Smooth muscle cell (in vitro differentiated cells): Measurements from ENCODE around the gene DGKQ. TPM values are rescaled to one million over a fixed set of nuclear protein-coding genes. Genes with fewer than 3 reads are reported as not detected.

ENCODE experiments used
- DNase-seq: peaks from one replicate; lab custom pipeline; 2025; ENCODE audit not compliant: unreplicated experiment; lab: John Stamatoyannopoulos, UW
- H2AFZ ChIP-seq: fragments of 200-600 bp; sonication (generic); 2 replicates; pipeline ENCODE4 v1.6.0; 2016; ENCODE audit warnings: antibody characterized with exemption, low read depth, mild to moderate bottlenecking
- H3F3A ChIP-seq: fragments of 200-600 bp; sonication (generic); 2 replicates; pipeline ENCODE4 v1.6.0; 2017; ENCODE audit warnings: antibody characterized with exemption, low read depth
- H3K27ac ChIP-seq: fragments of 200-600 bp; sonication (generic); 2 replicates; pipeline ENCODE4 v1.5.1; 2016; ENCODE audit warnings: low read depth, mild to moderate bottlenecking
- H3K27me3 ChIP-seq: fragments of 200-600 bp; sonication (generic); 2 replicates; pipeline ENCODE4 v1.6.1; 2016; ENCODE audit warnings: low read depth, mild to moderate bottlenecking
- H3K36me3 ChIP-seq: fragments of 200-600 bp; sonication (generic); 2 replicates; pipeline ENCODE4 v1.5.1; 2016; ENCODE audit warnings: low read depth
- H3K4me1 ChIP-seq: fragments of 200-600 bp; sonication (generic); 2 replicates; pipeline ENCODE4 v1.5.1; 2016; ENCODE audit warnings: low read depth
- H3K4me2 ChIP-seq: fragments of 200-600 bp; sonication (generic); 2 replicates; pipeline ENCODE4 v1.6.0; 2016; ENCODE audit warnings: mild to moderate bottlenecking
- H3K4me3 ChIP-seq: fragments of 200-600 bp; sonication (generic); 2 replicates; pipeline ENCODE4 v1.5.1; 2016; ENCODE audit warnings: mild to moderate bottlenecking
- H3K79me2 ChIP-seq: fragments of 200-600 bp; sonication (generic); 2 replicates; pipeline ENCODE4 v1.6.0; 2016; ENCODE audit warnings: low read depth, mild to moderate bottlenecking
- H3K9ac ChIP-seq: fragments of 200-600 bp; sonication (generic); 2 replicates; pipeline ENCODE4 v1.6.0; 2016; ENCODE audit warnings: low read depth
- H3K9me3 ChIP-seq: fragments of 200-600 bp; sonication (generic); replicated peaks from 2 replicates; pipeline ENCODE4 v1.5.1; 2016; ENCODE audit warnings: low read depth
- H4K20me1 ChIP-seq: fragments of 200-600 bp; sonication (generic); 2 replicates; pipeline ENCODE4 v1.6.0; 2016; ENCODE audit warnings: low read depth
- WGBS: methylation state at CpG from one replicate; pipeline ENCODE4 v1.1.7; 2016; ENCODE audit warnings: low lambda C conversion rate; 5-methylcytosine and 5-hydroxymethylcytosine counted together
- polyA plus RNA-seq: library from polyadenylated mRNA; unstranded; fragments of >200 nt; fragmentation: Nextera tagmentation; extraction: Ambion mirVana; gene quantifications from 2 replicates; pipeline ENCODE4 v1.2.1, GENCODE V29; 2016
- total RNA-seq: library from RNA; depleted of rRNA; stranded (reverse); fragments of >200 nt; gene quantifications from 2 replicates; pipeline ENCODE4 v1.2.3, GENCODE V29; 2014
- TF ChIP-seq, protein P1 (sequence below): fragments of 200-600 bp; sonication (generic); IDR thresholded peaks from 2 replicates; pipeline ENCODE4 v1.5.1; 2017; ENCODE audit warnings: borderline replicate concordance, mild to moderate bottlenecking, antibody characterized with exemption; ENCODE audit not compliant: insufficient read depth, poor library complexity, severe bottlenecking

Gene DGKQ
- total and polyA plus RNA-seq, 2 experiments from 2014 or later: 4.2 to 16.2 TPM

DNA sequence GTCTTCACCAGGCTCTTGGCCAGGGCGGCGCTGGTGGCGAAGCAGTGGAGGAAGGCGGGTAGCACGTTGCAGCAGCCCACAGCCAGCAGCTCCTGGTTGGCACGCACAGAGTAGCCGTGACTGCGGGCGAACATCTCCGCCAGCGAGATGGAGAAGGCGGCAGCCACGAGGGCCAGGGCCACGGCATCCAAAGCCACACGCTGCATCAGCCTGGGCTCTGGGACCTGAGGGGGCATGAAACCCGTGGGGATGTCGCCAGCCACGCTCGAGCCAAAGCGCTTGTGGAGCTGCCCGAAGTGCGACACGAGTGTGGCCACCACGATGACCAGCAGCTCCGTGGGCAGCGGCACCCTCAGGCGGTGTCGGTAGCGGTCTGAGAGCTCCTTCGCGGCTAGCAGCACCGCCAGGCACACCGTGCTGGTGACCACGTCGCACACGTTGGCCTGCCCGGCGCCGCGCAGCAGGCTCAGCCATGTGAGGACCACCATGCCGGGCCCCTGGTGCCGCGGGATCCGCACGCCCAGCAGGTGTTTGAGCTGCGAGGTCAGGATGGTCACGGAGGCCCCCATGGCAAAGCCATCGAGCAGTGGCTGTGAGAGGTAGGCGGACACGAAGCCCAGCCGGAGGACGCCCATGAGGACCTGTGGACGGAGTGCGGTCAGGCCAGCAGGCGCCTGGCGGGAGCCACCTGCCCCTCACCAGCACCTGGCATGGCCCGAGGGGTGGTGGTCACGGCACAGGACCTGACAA is 16.5 kb upstream of the DGKQ start:
- no peaks in the 10 kb centered on the region for H3K36me3 ChIP-seq
- H3K79me2 ChIP-seq: no peaks in the 10 kb centered on the region
- no peak for DNase-seq

DNA sequence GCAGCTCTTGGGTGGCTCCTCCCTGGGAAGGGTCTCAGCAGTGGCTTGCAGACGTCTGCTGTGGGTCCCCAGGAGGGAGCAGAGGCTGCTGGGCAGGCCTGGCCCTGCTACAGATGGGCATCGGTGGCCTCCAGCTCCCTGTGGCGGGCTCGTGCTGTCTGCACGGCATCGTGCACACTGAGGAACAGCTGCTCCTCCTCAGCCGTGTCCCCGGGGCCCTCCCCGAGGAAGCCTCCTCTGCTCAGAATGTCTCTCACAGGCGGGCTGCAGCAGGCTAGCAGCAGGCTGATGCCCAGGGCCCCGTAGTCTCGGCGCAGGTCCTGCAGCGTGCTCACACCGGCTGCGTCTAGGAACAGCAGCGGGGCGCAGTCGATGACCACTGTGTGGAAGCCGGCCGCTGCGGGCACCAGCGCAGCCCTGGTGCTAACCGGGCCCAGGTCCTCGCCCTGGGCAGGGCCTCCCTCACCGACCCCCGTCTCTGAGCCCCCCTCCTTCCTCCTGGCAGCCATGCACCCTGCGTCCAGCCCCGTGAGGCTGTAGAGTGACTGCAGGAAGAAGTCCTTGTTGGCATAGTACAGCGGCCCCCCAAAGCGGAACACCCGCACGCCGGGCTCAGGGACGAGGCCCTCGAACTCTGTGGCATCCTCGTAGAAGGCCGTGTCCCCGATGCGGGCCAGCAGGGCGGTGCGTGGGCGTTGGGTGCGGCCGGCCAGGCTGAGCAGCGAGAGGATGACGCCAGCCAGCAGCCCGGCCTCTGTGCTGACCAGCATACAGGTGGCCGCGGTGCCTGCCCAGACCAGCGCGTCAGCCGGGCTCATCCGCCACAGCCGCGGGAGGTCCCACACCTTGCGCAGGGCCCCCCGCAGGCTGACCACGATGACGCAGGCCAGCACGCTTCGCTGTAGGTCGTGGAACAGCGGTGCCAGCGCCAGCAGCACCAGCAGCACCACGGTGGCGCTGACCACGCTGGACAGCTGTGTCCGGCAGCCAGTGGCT is 15.7 kb upstream of the DGKQ start:
- TF ChIP-seq, protein P1, sequence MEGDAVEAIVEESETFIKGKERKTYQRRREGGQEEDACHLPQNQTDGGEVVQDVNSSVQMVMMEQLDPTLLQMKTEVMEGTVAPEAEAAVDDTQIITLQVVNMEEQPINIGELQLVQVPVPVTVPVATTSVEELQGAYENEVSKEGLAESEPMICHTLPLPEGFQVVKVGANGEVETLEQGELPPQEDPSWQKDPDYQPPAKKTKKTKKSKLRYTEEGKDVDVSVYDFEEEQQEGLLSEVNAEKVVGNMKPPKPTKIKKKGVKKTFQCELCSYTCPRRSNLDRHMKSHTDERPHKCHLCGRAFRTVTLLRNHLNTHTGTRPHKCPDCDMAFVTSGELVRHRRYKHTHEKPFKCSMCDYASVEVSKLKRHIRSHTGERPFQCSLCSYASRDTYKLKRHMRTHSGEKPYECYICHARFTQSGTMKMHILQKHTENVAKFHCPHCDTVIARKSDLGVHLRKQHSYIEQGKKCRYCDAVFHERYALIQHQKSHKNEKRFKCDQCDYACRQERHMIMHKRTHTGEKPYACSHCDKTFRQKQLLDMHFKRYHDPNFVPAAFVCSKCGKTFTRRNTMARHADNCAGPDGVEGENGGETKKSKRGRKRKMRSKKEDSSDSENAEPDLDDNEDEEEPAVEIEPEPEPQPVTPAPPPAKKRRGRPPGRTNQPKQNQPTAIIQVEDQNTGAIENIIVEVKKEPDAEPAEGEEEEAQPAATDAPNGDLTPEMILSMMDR: no peak
- H3K4me3 ChIP-seq: no peak overlapping the region
- WGBS: 93% methylated on average over 62 of the region's 69 CpGs

More for the DNA sequence above, 16.5 kb upstream of the DGKQ start:
- H3K4me2 ChIP-seq: no peak overlapping the region
- no peaks in the 10 kb centered on the region for H3K27me3 ChIP-seq
- H3F3A ChIP-seq: no peaks in the 10 kb centered on the region
- peaks cover 14% of the 10 kb centered on the region for H3K4me1 ChIP-seq
- TF ChIP-seq, protein P1: no peak
- H3K9me3 ChIP-seq: no peaks in the 10 kb centered on the region
- H4K20me1 ChIP-seq: no peaks in the 10 kb centered on the region
- no peak overlapping the region for H3K9ac ChIP-seq
- no peak overlapping the region for H3K27ac ChIP-seq
- H3K4me3 ChIP-seq: no peak overlapping the region
- no peak overlapping the region for H2AFZ ChIP-seq
- 97% methylated on average over 58 of the region's 58 CpGs for WGBS

DNA sequence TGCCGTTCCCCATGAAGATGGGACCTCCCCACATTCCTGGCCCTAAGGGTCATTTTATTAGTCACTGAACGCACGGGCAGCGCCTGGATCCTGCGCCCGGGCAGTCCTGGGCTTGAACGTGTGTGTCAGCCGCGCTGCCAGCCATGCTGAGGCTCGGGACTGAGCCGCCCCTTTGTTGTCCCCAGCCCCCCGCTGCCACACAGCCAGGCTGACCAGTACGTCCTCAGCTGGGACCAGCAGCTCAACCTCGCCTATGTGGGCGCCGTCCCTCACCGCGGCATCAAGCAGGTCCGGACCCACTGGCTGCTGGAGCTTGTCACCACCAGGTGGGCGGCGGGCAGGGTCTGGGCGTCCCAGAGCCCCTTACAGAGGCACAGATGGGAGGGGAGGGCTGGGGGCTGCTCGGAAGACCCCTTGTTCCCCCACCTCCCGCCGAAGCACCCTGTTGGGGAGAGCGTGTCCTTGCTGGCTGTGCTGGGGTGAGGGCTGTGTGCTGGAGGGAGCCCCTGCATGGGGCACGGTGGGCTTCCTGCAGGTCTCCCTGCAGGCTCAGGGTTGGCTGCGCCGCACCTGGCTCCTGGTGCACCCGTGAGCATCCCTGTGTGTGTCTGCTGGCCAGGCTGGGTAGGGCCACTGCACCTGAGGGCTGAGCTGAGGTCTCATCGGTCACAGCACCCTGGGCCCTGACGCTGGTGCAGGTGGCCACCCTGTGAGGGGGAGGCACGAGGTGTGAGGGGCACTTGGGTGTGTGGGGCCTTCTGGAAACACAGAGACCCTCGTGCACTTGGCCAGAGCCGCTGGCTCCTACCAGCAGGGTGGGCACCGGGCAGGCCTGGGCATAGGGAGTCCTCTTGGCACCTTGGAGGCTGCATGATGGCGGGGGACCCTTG is 14.5 kb upstream of the DGKQ start:
- no peak overlapping the region for H2AFZ ChIP-seq
- no peak for DNase-seq

More for the DNA sequence above, 15.7 kb upstream of the DGKQ start:
- no peak for DNase-seq
- H3K36me3 ChIP-seq: no peaks in the 10 kb centered on the region
- no peaks in the 10 kb centered on the region for H3F3A ChIP-seq
- no peak overlapping the region for H2AFZ ChIP-seq
- H3K9me3 ChIP-seq: no peaks in the 10 kb centered on the region
- H3K9ac ChIP-seq: no peak overlapping the region
- H3K79me2 ChIP-seq: no peaks in the 10 kb centered on the region
- no peak overlapping the region for H3K27ac ChIP-seq
- H3K27me3 ChIP-seq: no peaks in the 10 kb centered on the region
- H3K4me2 ChIP-seq: no peak overlapping the region
- H4K20me1 ChIP-seq: no peaks in the 10 kb centered on the region
- H3K4me1 ChIP-seq: peaks cover 18% of the 10 kb centered on the region

More for the DNA sequence above, 14.5 kb upstream of the DGKQ start:
- Histone ChIP-seq H3K79me2 (no peaks in the 10 kb centered on the region), H3K27me3 (no peaks in the 10 kb centered on the region), H3K27ac (no peak overlapping the region), H4K20me1 (no peaks in the 10 kb centered on the region), H3K9me3 (no peaks in the 10 kb centered on the region), H3K9ac (peak overlapping the region; percentile 16), H3F3A (no peaks in the 10 kb centered on the region), H3K4me3 (peak overlapping the region; percentile 69), H3K4me2 (peak overlapping the region; percentile 90), H3K4me1 (peaks cover 18% of the 10 kb centered on the region), H3K36me3 (no peaks in the 10 kb centered on the region)
- TF ChIP-seq, protein P1: no peak
- 85% methylated on average over 33 of the region's 37 CpGs for WGBS
